T-helper 1 cell (primary cell): ENCODE data around the gene TUSC2.
"Not testable (repeated sequence)": the region's sequence is repeated elsewhere in the genome, so short reads cannot be mapped to it uniquely, and the experiment has no call there.

ENCODE experiments used
- DNase-seq, 5 donors: peaks; one replicate each; pipeline ENCODE4 v3.0.0-alpha.2; 2012 to 2020

The TUSC2 gene

GRCh38 chr3:50293079-50293801 is 34.8 kb downstream of the TUSC2 start:
- no peak for DNase-seq

- DNase-seq, result peak; percentile 90 to 98 (median 94)
Observed at GRCh38 chr3:50292159-50293078, 35.6 kb downstream of the TUSC2 start, which contains the start of gene IFRD2. IFRD2 (minus strand) TSS chr3:50292429; CDS start chr3:50292274, 155 bp downstream.

- no peak for DNase-seq
Observed at GRCh38 chr3:50290161-50290641, 37.8 kb downstream of the TUSC2 start.

DNA sequence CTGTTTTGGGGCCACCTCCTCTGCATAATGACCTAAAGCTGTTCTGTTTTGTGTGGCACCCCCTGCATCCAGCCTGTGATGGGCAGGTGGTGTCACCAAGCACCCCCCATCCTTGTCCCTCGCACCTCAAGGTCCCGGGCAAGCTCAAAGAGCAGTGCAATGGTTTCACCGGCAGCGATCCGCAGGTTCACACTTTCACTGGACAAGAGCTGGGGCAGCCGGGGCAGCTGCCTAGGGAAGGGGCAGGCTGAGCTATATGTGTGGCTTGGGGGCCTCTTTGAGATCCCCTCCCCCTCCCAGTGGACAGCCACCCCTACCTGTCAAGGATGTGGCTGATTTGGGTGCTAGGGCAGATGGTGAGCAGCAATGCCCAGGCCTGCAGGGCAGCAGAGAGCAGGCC is 38.9 kb downstream of the TUSC2 start:
- no peak for DNase-seq

DNA sequence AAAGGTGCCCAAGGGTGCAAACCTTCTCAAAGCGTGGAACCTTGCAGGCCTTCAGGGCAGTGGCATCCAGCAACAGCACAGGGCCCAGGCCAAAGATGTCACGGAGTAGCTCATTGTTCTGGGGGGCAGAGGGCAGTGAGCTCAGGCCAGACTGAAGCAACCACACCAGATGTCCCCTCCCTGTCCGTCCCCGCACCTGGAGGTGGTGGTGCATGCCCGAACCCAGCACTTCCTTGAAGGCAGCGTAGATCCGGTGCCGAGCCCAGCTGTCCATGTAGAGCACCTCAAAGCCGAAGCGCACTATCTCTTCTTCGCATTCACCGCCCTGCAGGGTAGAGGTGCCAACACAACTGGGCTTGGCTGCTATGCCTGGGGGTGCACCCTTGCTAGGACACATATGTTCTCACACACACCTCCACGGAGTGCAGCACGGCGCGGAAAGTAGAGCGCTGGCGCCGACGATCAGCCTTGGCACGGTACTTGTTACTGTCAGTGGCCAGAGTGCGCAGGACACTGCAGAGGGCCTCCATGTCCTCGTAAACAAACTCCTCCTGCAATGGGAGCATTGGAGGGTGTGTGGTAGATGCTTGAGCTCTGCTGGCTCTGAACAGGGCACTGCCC is 39.5 kb downstream of the TUSC2 start:
- DNase-seq, result no peak

DNA sequence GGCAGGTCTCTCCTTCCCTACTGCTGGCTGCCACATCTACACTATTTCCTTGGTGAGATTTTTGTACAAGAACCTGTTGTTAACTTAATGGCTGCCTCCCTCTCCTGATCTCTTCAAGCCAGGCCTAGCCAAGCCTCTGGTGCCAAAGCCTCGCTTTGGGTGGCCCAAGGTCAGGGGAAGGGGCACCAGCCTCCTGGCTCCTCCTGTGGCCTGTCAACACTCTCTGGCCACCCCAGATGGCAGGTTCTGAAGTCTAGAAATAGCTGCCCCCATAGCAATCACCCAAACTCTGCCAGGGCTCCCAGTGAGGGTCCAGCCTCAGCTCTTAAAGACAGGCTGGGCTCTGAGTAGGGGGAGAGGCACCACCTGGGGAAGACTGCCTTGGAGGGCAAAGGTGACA is 40.8 kb downstream of the TUSC2 start:
- DNase-seq, result no peak

DNA sequence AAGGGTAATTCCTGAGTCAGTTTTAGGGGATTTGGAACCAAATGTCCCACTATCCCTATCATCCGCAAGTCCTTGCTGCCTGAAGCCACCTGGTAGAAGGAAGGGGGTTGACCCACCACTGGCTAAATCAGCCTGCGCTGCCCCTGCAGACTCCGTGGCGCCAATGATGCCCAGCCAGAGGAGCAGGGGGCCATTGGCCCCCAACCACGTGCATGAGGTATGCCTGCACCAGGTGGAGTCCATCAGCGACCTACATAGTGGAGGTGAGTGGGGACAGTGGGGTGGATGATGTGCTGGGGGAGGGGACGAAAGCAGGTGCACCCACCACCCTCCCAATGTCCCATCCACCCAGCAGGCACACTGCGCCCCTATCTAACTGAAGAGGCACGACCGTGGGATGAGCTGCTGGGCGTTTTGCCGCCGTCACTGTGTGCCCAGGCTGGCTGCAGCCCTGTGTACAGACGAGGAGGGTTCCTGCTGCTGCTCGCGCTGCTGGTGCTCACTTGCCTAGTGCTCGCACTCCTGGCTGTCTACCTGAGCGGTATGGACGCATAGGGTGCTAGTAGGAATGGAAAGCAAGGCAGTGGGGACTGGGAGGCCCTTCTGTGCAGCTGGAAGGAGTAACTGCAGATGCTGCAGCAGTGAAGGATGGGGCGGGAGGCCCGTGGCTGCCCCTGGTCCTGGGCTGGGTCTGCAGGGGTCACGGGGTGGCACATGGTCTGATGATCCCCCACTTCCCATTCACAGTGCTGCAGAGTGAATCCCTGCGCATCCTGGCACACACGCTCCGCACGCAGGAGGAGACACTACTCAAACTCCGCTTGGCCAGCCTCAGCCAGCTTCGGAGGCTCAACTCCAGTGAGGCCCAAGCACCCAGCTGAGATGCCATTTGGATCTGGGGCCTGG is 41.4 kb downstream of the TUSC2 start:
- DNase-seq, result no peak

DNA sequence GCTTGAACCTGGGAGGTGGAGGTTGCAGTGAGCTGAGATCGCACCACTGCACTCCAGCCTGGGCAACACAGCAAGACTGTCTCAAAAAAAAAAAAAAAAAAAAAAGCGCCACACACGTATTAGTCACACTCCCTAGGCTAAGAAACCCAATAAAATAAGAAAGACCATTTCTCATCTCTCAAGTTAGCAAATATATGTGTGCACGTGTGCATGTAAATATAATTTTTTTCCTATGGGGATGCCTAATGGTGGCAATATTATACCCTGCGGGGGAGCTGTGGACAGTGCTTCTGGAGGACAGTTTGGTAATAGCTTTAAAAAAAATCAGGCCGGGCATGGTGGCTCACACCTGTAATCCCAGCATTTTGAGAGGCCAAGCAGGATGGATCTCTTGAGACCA is 43.9 kb downstream of the TUSC2 start:
- DNase-seq, result not testable (repeated sequence)

GRCh38 chr3:50279255-50280016 is 48.6 kb downstream of the TUSC2 start:
- DNase-seq, result no peak

DNA sequence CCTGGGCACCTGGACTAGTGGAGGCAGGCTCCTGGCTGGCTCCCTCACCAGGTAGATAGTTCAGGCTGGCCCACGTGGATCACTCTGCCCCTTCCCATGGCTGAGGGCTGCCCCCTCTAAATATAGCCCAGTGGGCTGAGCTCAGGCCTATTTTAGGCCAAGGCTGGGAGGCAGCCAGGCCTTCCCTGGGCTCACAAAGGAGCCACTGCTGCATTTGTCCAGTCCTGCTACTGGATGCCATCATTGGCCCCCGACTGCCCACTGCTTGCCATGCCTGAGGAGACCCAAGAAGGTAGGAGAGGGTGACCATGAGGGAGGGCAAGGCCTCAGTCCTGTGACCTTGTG is 49.2 kb downstream of the TUSC2 start, which contains the start of gene LSMEM2:
LSMEM2 (plus strand) TSS at position 208 of the 345 bp plus-strand sequence; CDS start at position 235, 27 bp downstream.
- no peak for DNase-seq

GRCh38 chr3:50278123-50278879 is 49.7 kb downstream of the TUSC2 start:
- DNase-seq, result no peak

DNA sequence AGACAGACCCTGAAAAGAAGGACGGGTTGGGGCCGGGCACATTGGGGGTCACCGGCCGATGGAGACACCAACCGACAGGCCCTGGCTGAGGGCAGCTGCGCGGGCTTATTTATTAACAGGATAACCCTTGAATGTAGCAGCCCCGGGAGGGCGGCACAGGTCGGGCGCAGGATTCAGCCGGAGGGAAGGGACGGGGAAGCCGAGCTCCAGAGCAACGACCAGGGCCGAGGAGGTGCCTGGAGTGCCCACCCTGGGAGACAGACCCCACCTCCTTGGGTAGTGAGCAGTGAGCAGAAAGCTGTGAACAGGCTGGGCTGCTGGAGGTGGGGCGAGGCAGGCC is 51.3 kb downstream of the TUSC2 start:
- no peak for DNase-seq

- peak in 1 of 5 donors; percentile 46 for DNase-seq
Observed at GRCh38 chr3:50275996-50276761, 51.8 kb downstream of the TUSC2 start.

GRCh38 chr3:50275141-50275995 is 52.7 kb downstream of the TUSC2 start:
- DNase-seq, result no peak
